ENCODE results near the gene COL5A1.

The COL5A1 gene

GRCh38 chr9:134861595-134862334, 220.2 kb downstream of the COL5A1 start:
- DNase-seq (ENCODE audit: low read depth, low spot score), result no peak
- H3K9ac ChIP-seq (ENCODE audit: insufficient read length, low read depth), result no peak overlapping the region
- peaks cover 4% of the 10 kb centered on the region for H3K4me1 ChIP-seq (ENCODE audit: insufficient read depth, insufficient read length)
- H3K4me3 ChIP-seq (ENCODE audit: insufficient read length, low read depth), result no peak overlapping the region
- H3K36me3 ChIP-seq (ENCODE audit: insufficient read depth, insufficient read length, low read length), result no peaks in the 10 kb centered on the region
- H3K9me3 ChIP-seq (ENCODE audit: insufficient read depth, low read length), result no peaks in the 10 kb centered on the region; the same call in 1 of the 2 replicates
- no peaks in the 10 kb centered on the region for H3K27me3 ChIP-seq (ENCODE audit: insufficient read depth, insufficient read length)
- TF ChIP-seq YY1 (IDR thresholded peaks at IDR 0.05; ENCODE audit: insufficient read depth, insufficient read length), result no peak
- no peak for TF ChIP-seq ZNF274 (IDR thresholded peaks at IDR 0.05; ENCODE audit: low read depth, low read length)
- TF ChIP-seq SUZ12 (IDR thresholded peaks at IDR 0.05; ENCODE audit: extremely low read depth, insufficient read depth, insufficient read length), result no peak

GRCh38 chr9:134863306-134863902, 221.8 kb downstream of the COL5A1 start:
- no peaks in the 10 kb centered on the region for H3K36me3 ChIP-seq (ENCODE audit: insufficient read depth, insufficient read length, low read length)
- no peak for TF ChIP-seq YY1 (IDR thresholded peaks at IDR 0.05; ENCODE audit: insufficient read depth, insufficient read length)
- no peak for DNase-seq (ENCODE audit: low read depth, low spot score)
- no peaks in the 10 kb centered on the region for H3K27me3 ChIP-seq (ENCODE audit: insufficient read depth, insufficient read length)
- H3K9me3 ChIP-seq (ENCODE audit: insufficient read depth, low read length), result no peaks in the 10 kb centered on the region; the same call in 1 of the 2 replicates
- H3K9ac ChIP-seq (ENCODE audit: insufficient read length, low read depth), result no peak overlapping the region
- H3K4me1 ChIP-seq (ENCODE audit: insufficient read depth, insufficient read length), result peaks cover 4% of the 10 kb centered on the region
- H3K4me3 ChIP-seq (ENCODE audit: insufficient read length, low read depth), result no peak overlapping the region

- Histone ChIP-seq H3K36me3 (ENCODE audit: insufficient read depth, insufficient read length, low read length) (no peaks in the 10 kb centered on the region), H3K27me3 (ENCODE audit: insufficient read depth, insufficient read length) (no peaks in the 10 kb centered on the region), H3K4me1 (ENCODE audit: insufficient read depth, insufficient read length) (peaks cover 4% of the 10 kb centered on the region), H3K9ac (ENCODE audit: insufficient read length, low read depth) (no peak overlapping the region), H3K9me3 (ENCODE audit: insufficient read depth, low read length) (no peaks in the 10 kb centered on the region; the same call in 1 of the 2 replicates), H3K4me3 (ENCODE audit: insufficient read length, low read depth) (no peak overlapping the region)
- no peak for DNase-seq (ENCODE audit: low read depth, low spot score)
- TF ChIP-seq YY1 (IDR thresholded peaks at IDR 0.05; ENCODE audit: insufficient read depth, insufficient read length) (no peak), ZNF274 (IDR thresholded peaks at IDR 0.05; ENCODE audit: low read depth, low read length) (no peak), SUZ12 (IDR thresholded peaks at IDR 0.05; ENCODE audit: extremely low read depth, insufficient read depth, insufficient read length) (no peak)
These were observed 222.6 kb downstream of the COL5A1 start for GRCh38 chr9:134863941-134864820.

GRCh38 chr9:134864821-134865190, 223.2 kb downstream of the COL5A1 start:
- Histone ChIP-seq H3K4me1 (ENCODE audit: insufficient read depth, insufficient read length) (peaks cover 4% of the 10 kb centered on the region), H3K36me3 (ENCODE audit: insufficient read depth, insufficient read length, low read length) (no peaks in the 10 kb centered on the region), H3K4me3 (ENCODE audit: insufficient read length, low read depth) (no peak overlapping the region), H3K9me3 (ENCODE audit: insufficient read depth, low read length) (no peaks in the 10 kb centered on the region; the same call in 1 of the 2 replicates), H3K9ac (ENCODE audit: insufficient read length, low read depth) (no peak overlapping the region), H3K27me3 (ENCODE audit: insufficient read depth, insufficient read length) (no peaks in the 10 kb centered on the region)
- DNase-seq (ENCODE audit: low read depth, low spot score), result no peak
- TF ChIP-seq SUZ12 (IDR thresholded peaks at IDR 0.05; ENCODE audit: extremely low read depth, insufficient read depth, insufficient read length), result no peak
- TF ChIP-seq YY1 (IDR thresholded peaks at IDR 0.05; ENCODE audit: insufficient read depth, insufficient read length), result no peak

- Histone ChIP-seq H3K27me3 (ENCODE audit: insufficient read depth, insufficient read length) (no peaks in the 10 kb centered on the region), H3K4me3 (ENCODE audit: insufficient read length, low read depth) (no peak overlapping the region), H3K9ac (ENCODE audit: insufficient read length, low read depth) (no peak overlapping the region), H3K9me3 (ENCODE audit: insufficient read depth, low read length) (no peaks in the 10 kb centered on the region), H3K36me3 (ENCODE audit: insufficient read depth, insufficient read length, low read length) (no peaks in the 10 kb centered on the region), H3K4me1 (ENCODE audit: insufficient read depth, insufficient read length) (peaks cover 6% of the 10 kb centered on the region)
- no peak for DNase-seq (ENCODE audit: low read depth, low spot score)
- no peak for TF ChIP-seq ZNF274 (IDR thresholded peaks at IDR 0.05; ENCODE audit: low read depth, low read length)
- no peak for TF ChIP-seq YY1 (IDR thresholded peaks at IDR 0.05; ENCODE audit: insufficient read depth, insufficient read length)
- TF ChIP-seq SUZ12 (IDR thresholded peaks at IDR 0.05; ENCODE audit: extremely low read depth, insufficient read depth, insufficient read length), result no peak
These were observed 226.5 kb downstream of the COL5A1 start for GRCh38 chr9:134867917-134868750.

- no peaks in the 10 kb centered on the region for H3K27me3 ChIP-seq (ENCODE audit: insufficient read depth, insufficient read length)
- H3K9ac ChIP-seq (ENCODE audit: insufficient read length, low read depth), result no peak overlapping the region
- no peak for DNase-seq (ENCODE audit: low read depth, low spot score)
- no peaks in the 10 kb centered on the region for H3K36me3 ChIP-seq (ENCODE audit: insufficient read depth, insufficient read length, low read length)
- H3K4me1 ChIP-seq (ENCODE audit: insufficient read depth, insufficient read length), result peaks cover 6% of the 10 kb centered on the region
- 0 out of 2 replicates have a peak, but pooled peaks cover 2% of the 10 kb centered on the region for H3K9me3 ChIP-seq (ENCODE audit: insufficient read depth, low read length)
- H3K4me3 ChIP-seq (ENCODE audit: insufficient read length, low read depth), result no peak overlapping the region
- TF ChIP-seq YY1 (IDR thresholded peaks at IDR 0.05; ENCODE audit: insufficient read depth, insufficient read length) (no peak), SUZ12 (IDR thresholded peaks at IDR 0.05; ENCODE audit: extremely low read depth, insufficient read depth, insufficient read length) (no peak), ZNF274 (IDR thresholded peaks at IDR 0.05; ENCODE audit: low read depth, low read length) (no peak)
These were observed 227.3 kb downstream of the COL5A1 start for GRCh38 chr9:134868751-134869553.
